Uterus (tissue), 4 donors: ENCODE data around the gene TOP3B. TPM values are rescaled to one million over a fixed set of nuclear protein-coding genes. Genes with fewer than 3 reads are reported as not detected.

ENCODE experiments used
- DNase-seq, 2 donors: peaks; one replicate each; pipeline ENCODE4 v3.0.0-alpha.2; 2019 to 2020
- H3K27ac ChIP-seq, 2 donors: fragments of 200-600 bp; sonication (generic); 1 replicate in 1 of 2; 2 replicates in 1 of 2; pipeline ENCODE4 v1.5.1; 2016 to 2018
- H3K27me3 ChIP-seq, 2 donors: fragments of 200-600 bp; sonication (generic); one replicate each; pipeline ENCODE4 v1.5.1; 2018 to 2019; ENCODE audit warnings: control low read depth in 1 of 2
- H3K36me3 ChIP-seq, 2 donors: fragments of 200-600 bp; sonication (generic); one replicate each; pipeline ENCODE4 v1.5.1; 2019; ENCODE audit warnings: control low read depth in 1 of 2
- H3K4me1 ChIP-seq, 2 donors: fragments of 200-600 bp; sonication (generic); one replicate each; pipeline ENCODE4 v1.5.1; 2018 to 2019; ENCODE audit warnings: control low read depth in 1 of 2
- H3K4me3 ChIP-seq, 2 donors: fragments of 200-600 bp; sonication (generic); 1 replicate in 1 of 2; 2 replicates in 1 of 2; pipeline ENCODE4 v1.5.1; 2018 to 2019; ENCODE audit warnings: mild to moderate bottlenecking in 1 of 2
- H3K9me3 ChIP-seq, 2 donors: fragments of 200-600 bp; sonication (generic); one replicate each; pipeline ENCODE4 v1.5.1; 2019; ENCODE audit warnings: control low read depth in 1 of 2
- POLR2A ChIP-seq, 2 donors: fragments of 450-650 bp; IDR thresholded peaks; one replicate each; pipeline ENCODE4 v1.6.1; 2016; ENCODE audit warnings: antibody characterized with exemption in 2 of 2, mild to moderate bottlenecking in 1 of 2, moderate library complexity in 1 of 2
- intact Hi-C: fragments of 100-400 bp; cut with DNase I; formaldehyde crosslinking; loops from one replicate; pipeline ENCODE4 v1.15.1; 2023; ENCODE audit warnings: low total_unique reads
- total RNA-seq, 4 donors: library from RNA; depleted of rRNA in 3 of 4; stranded (reverse); fragments of >200 nt in 3 of 4; gene quantifications; one replicate each; pipeline versions ENCODE4 v1.1.0 to v1.2.4, GENCODE V29; 2014 to 2023
- TF ChIP-seq, protein P1 (sequence below), 4 experiments: fragments of 200-600 bp in 2 of 4; fragments of 450-650 bp in 2 of 4; sonication (generic) in 2 of 4; IDR thresholded peaks; one replicate each; pipeline ENCODE4 v1.5.1; 2016 to 2019; ENCODE audit warnings: antibody characterized with exemption in 4 of 4, mild to moderate bottlenecking in 2 of 4, moderate library complexity in 1 of 4
- donor health status: DM: yes; HTN: yes; CAD: no.

TOP3B gene
- total RNA-seq, 4 donors from 2014 or later: 6.2 to 36.4 (median 20.9) TPM

DNA sequence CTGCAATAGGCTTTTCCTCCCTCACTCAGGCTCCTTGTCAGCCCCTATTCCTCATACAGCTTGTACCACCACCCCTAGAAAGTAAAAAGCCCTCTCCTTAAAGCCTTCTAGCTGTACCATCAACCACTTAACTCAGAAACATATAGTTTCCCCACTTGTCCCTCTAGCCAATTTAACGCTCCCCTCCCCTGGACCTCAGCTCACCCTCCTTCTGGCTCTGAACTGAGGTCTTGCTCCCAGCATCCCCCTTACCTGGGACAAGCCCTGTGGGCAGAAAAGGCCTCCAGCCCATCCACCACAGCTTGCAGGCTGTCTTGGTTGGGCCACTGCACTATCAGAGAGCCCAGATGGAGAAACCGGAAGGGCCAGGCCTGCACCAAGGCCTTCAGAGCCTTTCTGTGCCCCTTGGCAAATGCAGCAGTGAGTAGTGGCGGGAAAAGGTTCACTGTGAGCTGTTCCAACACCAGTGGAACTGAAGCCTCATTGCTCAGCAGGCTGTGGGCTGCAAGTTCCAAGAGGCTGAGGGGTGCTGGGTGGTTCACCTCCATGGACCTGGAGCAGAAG, 12.4 kb upstream of the TOP3B start:
- no peaks in the 10 kb centered on the region for H3K27me3 ChIP-seq
- H3K4me1 ChIP-seq: no peaks in the 10 kb centered on the region
- no peak overlapping the region for H3K4me3 ChIP-seq
- H3K9me3 ChIP-seq: no peaks in the 10 kb centered on the region
- H3K27ac ChIP-seq: no peak overlapping the region
- H3K36me3 ChIP-seq: no peaks in the 10 kb centered on the region
- DNase-seq: no peak
- intact Hi-C loops: no loop called here
- TF ChIP-seq, protein P1, sequence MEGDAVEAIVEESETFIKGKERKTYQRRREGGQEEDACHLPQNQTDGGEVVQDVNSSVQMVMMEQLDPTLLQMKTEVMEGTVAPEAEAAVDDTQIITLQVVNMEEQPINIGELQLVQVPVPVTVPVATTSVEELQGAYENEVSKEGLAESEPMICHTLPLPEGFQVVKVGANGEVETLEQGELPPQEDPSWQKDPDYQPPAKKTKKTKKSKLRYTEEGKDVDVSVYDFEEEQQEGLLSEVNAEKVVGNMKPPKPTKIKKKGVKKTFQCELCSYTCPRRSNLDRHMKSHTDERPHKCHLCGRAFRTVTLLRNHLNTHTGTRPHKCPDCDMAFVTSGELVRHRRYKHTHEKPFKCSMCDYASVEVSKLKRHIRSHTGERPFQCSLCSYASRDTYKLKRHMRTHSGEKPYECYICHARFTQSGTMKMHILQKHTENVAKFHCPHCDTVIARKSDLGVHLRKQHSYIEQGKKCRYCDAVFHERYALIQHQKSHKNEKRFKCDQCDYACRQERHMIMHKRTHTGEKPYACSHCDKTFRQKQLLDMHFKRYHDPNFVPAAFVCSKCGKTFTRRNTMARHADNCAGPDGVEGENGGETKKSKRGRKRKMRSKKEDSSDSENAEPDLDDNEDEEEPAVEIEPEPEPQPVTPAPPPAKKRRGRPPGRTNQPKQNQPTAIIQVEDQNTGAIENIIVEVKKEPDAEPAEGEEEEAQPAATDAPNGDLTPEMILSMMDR (IDR thresholded peaks at IDR 0.05): no peak
- TF ChIP-seq POLR2A (IDR thresholded peaks at IDR 0.05): no peak

DNA sequence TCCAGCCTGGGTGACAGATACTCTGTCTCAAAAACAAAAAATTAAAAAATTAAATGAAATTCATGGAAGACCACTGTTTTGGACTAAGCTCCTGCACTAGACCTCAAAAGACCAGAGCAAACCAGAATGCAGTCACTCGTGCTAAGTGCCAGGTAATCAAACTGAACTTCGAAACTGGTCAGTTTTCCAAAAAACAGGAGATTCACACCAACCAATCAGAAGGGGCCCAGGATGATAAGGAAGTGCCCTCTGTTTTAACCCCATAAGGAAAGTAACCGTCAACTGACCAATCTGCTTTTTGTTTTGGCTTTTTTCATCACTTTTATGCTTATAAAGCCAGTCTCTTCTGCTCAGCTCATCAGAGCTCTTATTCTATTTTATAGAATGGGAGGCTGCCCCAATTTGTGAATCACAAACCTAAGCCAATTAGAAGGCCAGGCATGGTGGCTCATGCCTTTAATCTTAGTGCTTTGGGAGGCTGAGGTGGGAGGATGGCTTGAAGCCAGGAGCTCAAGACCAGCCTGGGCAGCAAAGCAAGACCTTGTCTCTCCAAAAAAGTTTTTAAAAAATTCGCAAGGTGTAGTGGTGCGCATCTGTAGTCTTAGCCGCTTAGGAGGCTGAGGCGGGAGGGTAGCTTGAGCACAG, 10.1 kb upstream of the TOP3B start:
- Histone ChIP-seq H3K9me3 (no peaks in the 10 kb centered on the region), H3K36me3 (no peaks in the 10 kb centered on the region), H3K4me1 (no peaks in the 10 kb centered on the region), H3K27me3 (no peaks in the 10 kb centered on the region), H3K4me3 (no peak overlapping the region), H3K27ac (no peak overlapping the region)
- no peak for DNase-seq
- TF ChIP-seq POLR2A (IDR thresholded peaks at IDR 0.05): no peak
- TF ChIP-seq, protein P1 (IDR thresholded peaks at IDR 0.05): no peak
- intact Hi-C loops: no loop called here

DNA sequence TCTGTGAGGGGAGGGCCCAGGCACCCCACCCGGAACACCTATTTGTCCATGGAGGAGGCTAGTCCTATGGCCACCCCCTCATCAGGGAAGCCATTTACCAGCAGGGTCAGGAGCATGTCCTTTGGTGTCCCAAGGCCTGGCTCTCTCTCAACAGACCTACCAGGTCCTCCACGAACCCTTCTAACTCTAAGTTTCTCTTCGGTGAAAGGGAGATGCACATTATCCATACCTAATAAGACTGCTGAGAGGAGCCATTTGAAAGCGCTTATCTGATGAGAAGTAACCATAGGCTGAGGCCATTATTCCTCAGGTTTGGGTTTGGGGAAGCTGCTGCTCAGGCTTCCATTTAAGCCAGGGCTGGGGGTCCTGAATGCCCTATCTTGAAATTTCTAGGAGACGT, 9.2 kb upstream of the TOP3B start:
- no peak for DNase-seq
- no peaks in the 10 kb centered on the region for H3K4me1 ChIP-seq
- H3K27me3 ChIP-seq: no peaks in the 10 kb centered on the region
- intact Hi-C loops: no loop called here
- TF ChIP-seq, protein P1 (IDR thresholded peaks at IDR 0.05): no peak
- no peak for TF ChIP-seq POLR2A (IDR thresholded peaks at IDR 0.05)
- no peaks in the 10 kb centered on the region for H3K9me3 ChIP-seq
- H3K36me3 ChIP-seq: no peaks in the 10 kb centered on the region
- no peak overlapping the region for H3K4me3 ChIP-seq
- H3K27ac ChIP-seq: no peak overlapping the region

DNA sequence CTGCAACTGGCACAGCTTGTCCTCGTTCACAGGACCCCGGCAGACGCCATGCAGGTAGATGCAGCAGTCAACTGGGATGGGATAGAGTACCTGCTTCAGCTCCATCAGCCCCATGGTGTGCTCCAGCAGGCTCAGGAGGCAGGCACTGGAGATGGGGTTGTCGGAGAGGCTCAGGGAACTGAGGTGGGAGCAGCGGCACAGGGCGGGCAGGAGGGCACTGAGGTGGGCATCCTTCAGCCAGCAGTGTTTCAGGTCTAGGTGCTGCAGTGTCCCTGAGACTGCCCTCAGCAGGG, 8.7 kb upstream of the TOP3B start:
- intact Hi-C loops: no loop called here
- Histone ChIP-seq H3K9me3 (no peaks in the 10 kb centered on the region), H3K4me1 (no peaks in the 10 kb centered on the region), H3K4me3 (no peak overlapping the region), H3K36me3 (no peaks in the 10 kb centered on the region), H3K27me3 (no peaks in the 10 kb centered on the region), H3K27ac (no peak overlapping the region)
- DNase-seq: no peak
- no peak for TF ChIP-seq POLR2A (IDR thresholded peaks at IDR 0.05)

DNA sequence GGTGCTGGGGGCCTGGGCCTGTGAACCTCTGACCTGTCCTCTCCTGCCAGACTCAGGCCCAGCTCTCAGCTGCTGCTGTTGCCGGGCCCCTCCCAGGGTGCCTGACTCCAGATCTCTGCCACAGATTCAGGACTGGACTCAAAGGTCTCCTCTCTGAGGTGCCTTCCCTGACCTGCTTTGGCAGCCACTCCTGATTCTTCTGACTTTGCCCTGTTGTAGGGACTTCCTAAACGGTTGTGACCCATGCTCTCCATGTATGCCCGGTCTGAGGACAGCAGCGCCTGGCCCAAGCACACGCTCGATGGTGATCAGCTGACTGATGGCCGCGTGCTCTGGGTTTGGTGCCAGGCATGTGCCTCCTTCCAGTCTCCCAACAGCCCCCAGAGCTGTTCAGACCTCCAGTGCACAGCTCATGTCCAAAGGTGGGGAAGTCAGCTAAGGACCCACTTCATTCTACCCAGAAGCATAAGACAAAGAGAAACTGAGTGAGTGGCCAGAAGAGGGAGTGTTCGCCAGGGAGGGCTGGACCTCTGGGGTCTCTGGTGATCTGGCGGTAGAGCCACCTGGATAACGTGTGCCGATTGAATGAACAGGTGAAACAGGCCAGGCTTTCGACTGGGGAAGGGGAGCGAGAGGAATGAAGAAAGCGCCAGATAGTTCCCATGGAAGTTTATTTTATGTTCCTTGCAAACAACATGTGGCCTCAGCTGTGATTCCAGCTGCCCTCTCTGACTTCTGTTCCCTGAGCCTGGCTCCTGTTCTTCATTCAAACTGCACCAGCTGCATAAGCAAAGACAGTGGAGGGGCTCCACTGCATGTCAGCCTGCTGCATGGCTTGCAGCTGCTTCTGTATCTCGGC, 8.1 kb upstream of the TOP3B start:
- intact Hi-C loops: no loop called here
- H3K4me3 ChIP-seq: no peak overlapping the region
- no peaks in the 10 kb centered on the region for H3K27me3 ChIP-seq
- no peak for TF ChIP-seq POLR2A (IDR thresholded peaks at IDR 0.05)
- TF ChIP-seq, protein P1 (IDR thresholded peaks at IDR 0.05): no peak
- no peaks in the 10 kb centered on the region for H3K4me1 ChIP-seq
- H3K9me3 ChIP-seq: no peaks in the 10 kb centered on the region
- no peaks in the 10 kb centered on the region for H3K36me3 ChIP-seq
- no peak overlapping the region for H3K27ac ChIP-seq
- no peak for DNase-seq
